SK-N-SH (cell line): ENCODE measurements around the gene TOP3A. TPM values are rescaled to one million over a fixed set of nuclear protein-coding genes. Genes with fewer than 3 reads are reported as not detected.

Source experiments
- CTCF ChIA-PET: fragments of 300-600, 350-600 bp; formaldehyde crosslinking; extraction: SDS; loops from one replicate; lab custom pipeline; 2021; lab: Yijun Ruan, JAX
- POLR2A ChIA-PET: fragments of 350-600 bp; sonication (Branson Sonifier 250); formaldehyde crosslinking; extraction: SDS; loops from one replicate; lab custom pipeline; 2020; ENCODE audit warnings: antibody characterized with exemption, inconsistent platforms; lab: Yijun Ruan, JAX
- DNase-seq: peaks from one replicate; pipeline ENCODE4 v3.0.0; 2012
- H2AFZ ChIP-seq: fragments of 200-600 bp; sonication (generic); 2 replicates; pipeline ENCODE4 v1.8.1; 2016; ENCODE audit warnings: antibody characterized with exemption, mild to moderate bottlenecking, low read depth
- H3F3A ChIP-seq: fragments of 200-600 bp; sonication (generic); replicated peaks from 2 replicates; pipeline ENCODE3; 2016; ENCODE audit warnings: antibody characterized with exemption, mild to moderate bottlenecking; ENCODE audit not compliant: insufficient read depth
- H3K27ac ChIP-seq, 2 experiments: fragments of 200-500 bp in 1 of 2; fragments of 200-600 bp in 1 of 2; sonication (Bioruptor generic) in 1 of 2; sonication (generic), shearing (Covaris generic) in 1 of 2; 2 replicates each; pipeline versions ENCODE4 v1.5.1 to v1.6.1; 2014 to 2016; ENCODE audit warnings: low read depth in 2 of 2, inconsistent platforms in 1 of 2, low read length in 1 of 2, mild to moderate bottlenecking in 1 of 2, mixed read lengths in 1 of 2
- H3K27me3 ChIP-seq: fragments of 200-600 bp; sonication (generic), shearing (Covaris generic); 2 replicates; pipeline ENCODE4 v1.6.1; 2016; ENCODE audit warnings: mixed run types; ENCODE audit not compliant: insufficient read depth
- H3K36me3 ChIP-seq, 2 experiments: fragments of 200-500 bp in 1 of 2; fragments of 200-600 bp in 1 of 2; sonication (Bioruptor generic) in 1 of 2; sonication (generic) in 1 of 2; replicated peaks in 1 of 2; 2 replicates each; pipeline versions ENCODE3 to v1.5.1; 2014 to 2016; ENCODE audit warnings: low read length in 1 of 2, mild to moderate bottlenecking in 1 of 2; ENCODE audit not compliant: insufficient read depth in 2 of 2, control insufficient read depth in 1 of 2
- H3K4me1 ChIP-seq, 2 experiments: fragments of 200-500 bp in 1 of 2; fragments of 200-600 bp in 1 of 2; sonication (Bioruptor generic) in 1 of 2; sonication (generic), shearing (Covaris generic) in 1 of 2; 2 replicates each; pipeline versions ENCODE4 v1.5.1 to v1.6.1; 2014 to 2016; ENCODE audit warnings: low read depth in 1 of 2, low read length in 1 of 2, mixed run types in 1 of 2; ENCODE audit not compliant: insufficient read depth in 2 of 2, control insufficient read depth in 1 of 2
- H3K4me2 ChIP-seq: fragments of 200-600 bp; sonication (generic), shearing (Covaris generic); 2 replicates; pipeline ENCODE4 v1.6.1; 2017; ENCODE audit warnings: mixed run types
- H3K4me3 ChIP-seq, 2 experiments: fragments of 200-500 bp in 1 of 2; fragments of 200-600 bp in 1 of 2; sonication (Bioruptor generic) in 1 of 2; sonication (generic), shearing (Covaris generic) in 1 of 2; 2 replicates each; pipeline versions ENCODE4 v1.5.1 to v1.8.1; 2014 to 2016; ENCODE audit warnings: low read depth in 2 of 2, inconsistent platforms in 1 of 2, low read length in 1 of 2, mild to moderate bottlenecking in 1 of 2, mixed read lengths in 1 of 2, moderate library complexity in 1 of 2
- H3K79me2 ChIP-seq: fragments of 200-600 bp; sonication (generic); 2 replicates; pipeline ENCODE4 v1.8.1; 2017; ENCODE audit warnings: mild to moderate bottlenecking; ENCODE audit not compliant: insufficient read depth
- H3K9ac ChIP-seq: fragments of 200-600 bp; sonication (generic); 2 replicates; pipeline ENCODE4 v1.6.1; 2017; ENCODE audit warnings: mixed run types
- H3K9me2 ChIP-seq: fragments of 200-600 bp; sonication (generic); 2 replicates; pipeline ENCODE4 v1.6.1; 2017; ENCODE audit warnings: mixed run types
- H3K9me3 ChIP-seq: fragments of 200-600 bp; sonication (generic); 2 replicates; pipeline ENCODE4 v1.6.1; 2017; ENCODE audit warnings: mixed run types, mild to moderate bottlenecking, moderate library complexity
- H4K20me1 ChIP-seq: fragments of 200-600 bp; sonication (generic); 2 replicates; pipeline ENCODE4 v1.6.1; 2017; ENCODE audit warnings: mild to moderate bottlenecking, mixed run types; ENCODE audit not compliant: insufficient read depth
- CHD2 ChIP-seq: fragments of 150-350 bp; IDR thresholded peaks from 2 replicates; pipeline ENCODE4 v1.6.1; 2018; ENCODE audit warnings: low read length; ENCODE audit not compliant: partially characterized antibody
- EP300 ChIP-seq, 2 experiments: IDR thresholded peaks; 2 replicates each; pipeline versions ENCODE4 v1.4.0 to v1.6.1; 2012; ENCODE audit warnings: borderline replicate concordance in 1 of 2, low read depth in 1 of 2, low read length in 1 of 2
- FOXM1 ChIP-seq: IDR thresholded peaks from 2 replicates; pipeline ENCODE4 v1.4.0; 2012; ENCODE audit warnings: low read depth, mild to moderate bottlenecking
- JUND ChIP-seq: IDR thresholded peaks from 2 replicates; pipeline ENCODE4 v1.4.0; 2012
- POLR2AphosphoS5 ChIP-seq: IDR thresholded peaks from 2 replicates; pipeline ENCODE4 v1.6.1; 2012; ENCODE audit warnings: low read depth, low read length
- RAD21 ChIP-seq: IDR thresholded peaks from 2 replicates; pipeline ENCODE4 v1.6.1; 2012; ENCODE audit warnings: mild to moderate bottlenecking, low read length
- RFX5 ChIP-seq: IDR thresholded peaks from 2 replicates; pipeline ENCODE4 v1.6.1; 2012; ENCODE audit warnings: mild to moderate bottlenecking, improper control_type of control experiment, low read length
- RXRA ChIP-seq: IDR thresholded peaks from 2 replicates; pipeline ENCODE4 v1.4.0; 2012; ENCODE audit warnings: low read depth, mild to moderate bottlenecking, borderline replicate concordance
- SIN3A ChIP-seq: IDR thresholded peaks from 2 replicates; pipeline ENCODE4 v1.6.1; 2012; ENCODE audit warnings: low read depth, mild to moderate bottlenecking, low read length, moderate library complexity, borderline replicate concordance
- SMC3 ChIP-seq: IDR thresholded peaks from 2 replicates; pipeline ENCODE4 v1.6.1; 2012; ENCODE audit warnings: low read depth, low read length, improper control_type of control experiment
- TAF1 ChIP-seq: IDR thresholded peaks from 2 replicates; pipeline ENCODE4 v1.6.1; 2012; ENCODE audit warnings: low read depth, mild to moderate bottlenecking, low read length, moderate library complexity, borderline replicate concordance
- TCF12 ChIP-seq: IDR thresholded peaks from 2 replicates; pipeline ENCODE4 v1.4.0; 2012
- TEAD4 ChIP-seq: IDR thresholded peaks from 2 replicates; pipeline ENCODE4 v1.4.0; 2012; ENCODE audit warnings: mild to moderate bottlenecking, borderline replicate concordance; ENCODE audit not compliant: insufficient read depth
- YY1 ChIP-seq: IDR thresholded peaks from 2 replicates; pipeline ENCODE4 v1.4.0; 2012; ENCODE audit warnings: low read depth, mild to moderate bottlenecking
- WGBS: methylation state at CpG from one replicate; pipeline ENCODE4 v1.1.6; 2017; ENCODE audit warnings: low lambda C conversion rate; 5-methylcytosine and 5-hydroxymethylcytosine counted together
- polyA plus RNA-seq, 3 experiments: library from polyadenylated mRNA; depleted of rRNA; stranded (reverse); fragments of >200 nt; gene quantifications; 2 replicates each; pipeline ENCODE4 v1.2.3, GENCODE V29; 2012
- TF ChIP-seq, protein P1 (sequence below): fragments of 150-350 bp; IDR thresholded peaks from 2 replicates; pipeline ENCODE4 v1.6.1; 2016; ENCODE audit warnings: mild to moderate bottlenecking, low read depth, low read length
- TF ChIP-seq, protein P2 (sequence below): fragments of 200-600 bp; sonication (generic); IDR thresholded peaks from 2 replicates; pipeline ENCODE4 v1.6.1; 2017; ENCODE audit warnings: antibody characterized with exemption, mild to moderate bottlenecking, moderate library complexity

The TOP3A gene
- polyA plus RNA-seq, 1 of the 3 experiments (the other 2 are of a cell fraction) = 14.7 TPM

DNA sequence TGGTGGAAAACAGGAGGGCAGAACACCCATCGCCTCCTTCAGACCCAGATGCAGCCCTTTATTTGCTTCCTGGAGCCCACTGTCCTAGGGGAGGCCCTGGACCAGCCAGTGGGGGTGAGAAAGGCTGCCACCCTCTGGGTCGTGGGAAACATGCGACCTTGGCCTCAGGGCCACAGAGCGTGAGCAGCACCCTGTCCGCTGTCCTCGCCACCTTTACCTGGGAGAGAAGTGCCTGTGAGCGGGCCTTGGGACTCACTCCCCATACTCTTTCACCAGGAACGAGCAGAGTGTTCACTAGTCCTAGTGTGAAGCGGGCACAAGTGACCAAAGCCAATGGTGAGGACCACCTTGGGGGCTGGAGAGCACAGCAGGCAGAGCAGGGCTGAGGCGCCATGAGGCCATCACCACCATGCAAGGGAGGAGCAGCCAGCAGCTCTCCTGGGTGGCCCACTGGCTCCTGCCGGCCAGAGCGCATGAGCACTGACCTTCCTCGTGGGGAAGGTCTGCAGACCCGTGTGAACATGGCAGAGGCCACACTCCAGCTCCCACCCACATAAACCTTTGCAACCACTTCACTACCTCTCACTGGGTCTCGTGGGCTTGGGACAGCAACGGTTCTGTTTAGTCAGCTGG lies 8.8 kb upstream of the TOP3A start (continued):
- no peak for TF ChIP-seq RFX5
- no peak for TF ChIP-seq TCF12
- TF ChIP-seq CHD2 = no peak
- no peak for TF ChIP-seq TAF1
- TF ChIP-seq POLR2AphosphoS5 = no peak
- no peak for TF ChIP-seq FOXM1
- no peak for TF ChIP-seq RAD21

DNA sequence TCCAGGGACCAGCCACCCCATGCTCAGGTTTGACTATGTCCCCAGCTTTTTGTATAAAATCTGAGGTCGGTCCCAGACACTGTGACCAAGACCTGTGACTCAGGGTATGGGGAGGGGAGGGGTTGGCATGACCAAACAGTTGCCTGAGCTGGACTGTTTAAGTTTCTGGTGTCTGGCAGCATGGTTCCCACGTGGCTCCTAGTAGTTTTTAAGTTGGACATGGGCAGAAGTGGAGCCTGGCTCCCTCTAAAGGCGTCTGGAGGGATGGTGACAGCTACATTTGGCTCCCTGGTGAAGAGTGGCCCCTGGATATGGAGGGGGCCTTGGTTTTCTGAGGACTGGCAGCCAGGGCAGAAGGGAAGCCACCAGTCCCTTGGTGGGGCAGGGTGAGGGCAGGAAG lies 8.2 kb upstream of the TOP3A start:
- Histone ChIP-seq H4K20me1 (peaks cover 35% of the 10 kb centered on the region), H3K9me3 (no peaks in the 10 kb centered on the region), H3K36me3 (peaks cover 16 to 63% of the 10 kb centered on the region in 2 experiments), H3K27ac (no peak overlapping the region), H3K4me1 (peaks cover 3 to 16% of the 10 kb centered on the region in 2 experiments; a peak in 1 of 4 replicates), H2AFZ (no peak overlapping the region), H3K9me2 (no peaks in the 10 kb centered on the region), H3K27me3 (no peaks in the 10 kb centered on the region), H3K79me2 (peaks cover 56% of the 10 kb centered on the region), H3K4me2 (no peak overlapping the region), H3K9ac (no peak overlapping the region), H3K4me3 (no peak overlapping the region), H3F3A (no peaks in the 10 kb centered on the region)
- 87% methylated on average over 3 of the region's 3 CpGs for WGBS
- ChIA-PET POLR2A (no interaction called here), CTCF (no interaction called here)
- DNase-seq = no peak
- TF ChIP-seq SMC3 (no peak), YY1 (no peak), CHD2 (no peak), RFX5 (no peak), EP300 (IDR thresholded peaks at IDR 0.05; ENCODE audit: borderline replicate concordance in 1 of 2, low read depth in 1 of 2, low read length in 1 of 2) (no peak), TEAD4 (no peak), SIN3A (no peak), JUND (no peak), RAD21 (no peak), RXRA (no peak)
- TF ChIP-seq, protein P1, sequence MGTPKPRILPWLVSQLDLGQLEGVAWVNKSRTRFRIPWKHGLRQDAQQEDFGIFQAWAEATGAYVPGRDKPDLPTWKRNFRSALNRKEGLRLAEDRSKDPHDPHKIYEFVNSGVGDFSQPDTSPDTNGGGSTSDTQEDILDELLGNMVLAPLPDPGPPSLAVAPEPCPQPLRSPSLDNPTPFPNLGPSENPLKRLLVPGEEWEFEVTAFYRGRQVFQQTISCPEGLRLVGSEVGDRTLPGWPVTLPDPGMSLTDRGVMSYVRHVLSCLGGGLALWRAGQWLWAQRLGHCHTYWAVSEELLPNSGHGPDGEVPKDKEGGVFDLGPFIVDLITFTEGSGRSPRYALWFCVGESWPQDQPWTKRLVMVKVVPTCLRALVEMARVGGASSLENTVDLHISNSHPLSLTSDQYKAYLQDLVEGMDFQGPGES = no peak
- TF ChIP-seq, protein P2, sequence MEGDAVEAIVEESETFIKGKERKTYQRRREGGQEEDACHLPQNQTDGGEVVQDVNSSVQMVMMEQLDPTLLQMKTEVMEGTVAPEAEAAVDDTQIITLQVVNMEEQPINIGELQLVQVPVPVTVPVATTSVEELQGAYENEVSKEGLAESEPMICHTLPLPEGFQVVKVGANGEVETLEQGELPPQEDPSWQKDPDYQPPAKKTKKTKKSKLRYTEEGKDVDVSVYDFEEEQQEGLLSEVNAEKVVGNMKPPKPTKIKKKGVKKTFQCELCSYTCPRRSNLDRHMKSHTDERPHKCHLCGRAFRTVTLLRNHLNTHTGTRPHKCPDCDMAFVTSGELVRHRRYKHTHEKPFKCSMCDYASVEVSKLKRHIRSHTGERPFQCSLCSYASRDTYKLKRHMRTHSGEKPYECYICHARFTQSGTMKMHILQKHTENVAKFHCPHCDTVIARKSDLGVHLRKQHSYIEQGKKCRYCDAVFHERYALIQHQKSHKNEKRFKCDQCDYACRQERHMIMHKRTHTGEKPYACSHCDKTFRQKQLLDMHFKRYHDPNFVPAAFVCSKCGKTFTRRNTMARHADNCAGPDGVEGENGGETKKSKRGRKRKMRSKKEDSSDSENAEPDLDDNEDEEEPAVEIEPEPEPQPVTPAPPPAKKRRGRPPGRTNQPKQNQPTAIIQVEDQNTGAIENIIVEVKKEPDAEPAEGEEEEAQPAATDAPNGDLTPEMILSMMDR = no peak
